AG09319 (cell line): Measurements from ENCODE around the gene UAP1.
A peak's percentile ranks its signal among the peaks of the same experiment; 100 is the strongest.

Experiments
- DNase-seq: peaks from one replicate; pipeline ENCODE4 v3.0.0-alpha.2; 2010; ENCODE audit warnings: low read depth; ENCODE audit errors: extremely low read depth
- TF ChIP-seq, protein P1 (sequence below): IDR thresholded peaks from 2 replicates; pipeline ENCODE4 v1.5.1; 2011; ENCODE audit warnings: low read depth, mild to moderate bottlenecking, inconsistent platforms, low read length, moderate library complexity

Gene UAP1

GRCh38 chr1:162617513-162617912, 56.0 kb downstream of the UAP1 start:
- TF ChIP-seq, protein P1, sequence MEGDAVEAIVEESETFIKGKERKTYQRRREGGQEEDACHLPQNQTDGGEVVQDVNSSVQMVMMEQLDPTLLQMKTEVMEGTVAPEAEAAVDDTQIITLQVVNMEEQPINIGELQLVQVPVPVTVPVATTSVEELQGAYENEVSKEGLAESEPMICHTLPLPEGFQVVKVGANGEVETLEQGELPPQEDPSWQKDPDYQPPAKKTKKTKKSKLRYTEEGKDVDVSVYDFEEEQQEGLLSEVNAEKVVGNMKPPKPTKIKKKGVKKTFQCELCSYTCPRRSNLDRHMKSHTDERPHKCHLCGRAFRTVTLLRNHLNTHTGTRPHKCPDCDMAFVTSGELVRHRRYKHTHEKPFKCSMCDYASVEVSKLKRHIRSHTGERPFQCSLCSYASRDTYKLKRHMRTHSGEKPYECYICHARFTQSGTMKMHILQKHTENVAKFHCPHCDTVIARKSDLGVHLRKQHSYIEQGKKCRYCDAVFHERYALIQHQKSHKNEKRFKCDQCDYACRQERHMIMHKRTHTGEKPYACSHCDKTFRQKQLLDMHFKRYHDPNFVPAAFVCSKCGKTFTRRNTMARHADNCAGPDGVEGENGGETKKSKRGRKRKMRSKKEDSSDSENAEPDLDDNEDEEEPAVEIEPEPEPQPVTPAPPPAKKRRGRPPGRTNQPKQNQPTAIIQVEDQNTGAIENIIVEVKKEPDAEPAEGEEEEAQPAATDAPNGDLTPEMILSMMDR, result no peak
- DNase-seq, result no peak

GRCh38 chr1:162619076-162619475, 57.6 kb downstream of the UAP1 start:
- TF ChIP-seq, protein P1, result no peak
- DNase-seq, result no peak

GRCh38 chr1:162621256-162621655, 59.7 kb downstream of the UAP1 start:
- TF ChIP-seq, protein P1, result no peak
- DNase-seq, result no peak

- TF ChIP-seq, protein P1, result no peak
- no peak for DNase-seq
Measured at GRCh38 chr1:162625679-162626078, 64.2 kb downstream of the UAP1 start.

DNA sequence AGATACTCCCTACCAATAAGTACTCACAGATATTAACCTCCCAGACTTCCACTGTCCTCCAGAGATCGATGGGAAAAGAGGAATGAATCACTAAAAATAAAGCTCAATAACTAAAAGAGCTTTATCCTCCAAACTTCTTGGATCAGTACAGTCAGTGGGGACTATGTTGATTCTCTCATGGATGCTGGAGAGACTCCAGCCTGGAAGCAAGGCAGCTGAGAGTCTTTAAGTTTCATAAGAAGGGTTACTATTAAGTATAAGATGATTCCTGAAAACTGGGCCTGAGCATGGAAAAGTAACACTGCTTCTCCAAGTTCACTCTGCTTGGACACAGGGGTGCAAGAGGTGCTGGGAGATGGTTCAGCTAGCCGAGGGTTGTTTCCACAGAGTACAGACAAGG, 64.6 kb downstream of the UAP1 start:
- DNase-seq, result no peak
- TF ChIP-seq, protein P1, result no peak

DNA sequence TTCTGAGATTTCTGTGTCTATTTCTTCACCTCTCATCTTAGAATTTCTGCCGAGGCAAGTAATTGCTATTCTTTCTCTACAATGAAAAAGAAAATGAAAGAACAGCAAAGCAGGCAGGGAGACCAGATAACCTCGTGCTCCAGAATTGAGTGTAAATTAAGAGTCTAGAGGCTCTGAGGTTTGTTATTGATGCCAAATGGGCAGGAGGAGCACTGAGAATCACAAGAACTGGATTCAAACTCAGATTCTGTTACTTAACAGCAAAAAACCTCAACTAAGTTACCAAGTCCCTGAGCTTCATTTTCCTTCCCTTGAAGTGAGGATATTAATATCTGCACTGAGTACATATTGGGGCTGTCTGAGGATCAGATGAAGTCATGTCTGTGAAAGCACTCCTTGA, 65.2 kb downstream of the UAP1 start:
- TF ChIP-seq, protein P1, result no peak
- DNase-seq, result no peak

DNA sequence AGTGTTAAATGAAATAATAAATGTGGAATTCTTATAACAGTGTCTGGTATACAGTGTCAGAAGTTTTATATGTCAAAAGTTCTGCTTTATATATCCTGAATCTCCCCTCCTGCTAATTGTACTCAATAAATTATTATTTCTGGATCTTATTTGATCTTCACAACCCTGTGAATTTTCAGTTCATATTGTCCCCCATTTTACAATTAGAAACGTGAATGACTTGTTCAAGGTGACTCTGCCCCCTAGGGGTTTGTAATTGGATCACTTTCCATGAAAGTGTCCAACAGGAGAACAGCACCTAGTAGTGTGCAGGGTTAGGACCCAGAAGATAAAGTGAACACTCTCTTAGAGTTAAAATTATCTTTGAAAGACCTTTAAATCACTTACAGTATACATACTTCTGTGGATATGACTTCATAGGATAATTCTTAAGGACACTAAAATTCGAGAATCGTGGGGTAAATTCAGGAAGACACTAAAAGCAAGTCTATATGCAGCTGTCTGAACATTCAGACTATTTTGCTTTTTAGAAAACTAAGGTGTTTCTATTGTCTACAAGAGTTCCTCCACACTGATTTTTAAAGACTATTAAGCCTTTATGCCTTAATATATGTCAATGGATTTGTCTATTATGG, 66.3 kb downstream of the UAP1 start:
- no peak for DNase-seq
- TF ChIP-seq, protein P1, result peak; percentile 40
